ENCODE measurements around the gene CUL9.

The CUL9 gene

GRCh38 chr6:43219814-43220213, 37.8 kb downstream of the CUL9 start:
- no peak for DNase-seq (ENCODE audit: low read depth)
- H3K4me3 ChIP-seq (ENCODE audit: low read depth, low read length), result no peak overlapping the region
- TF ChIP-seq CTCF (conservative IDR thresholded peaks at IDR 0.05; ENCODE audit: low read depth, low read length), result no peak

GRCh38 chr6:43220439-43220951, 38.5 kb downstream of the CUL9 start:
- TF ChIP-seq CTCF (conservative IDR thresholded peaks at IDR 0.05; ENCODE audit: low read depth, low read length), result no peak
- no peak overlapping the region for H3K4me3 ChIP-seq (ENCODE audit: low read depth, low read length)
- no peak for DNase-seq (ENCODE audit: low read depth)

- TF ChIP-seq CTCF (conservative IDR thresholded peaks at IDR 0.05; ENCODE audit: low read depth, low read length), result no peak
- DNase-seq (ENCODE audit: low read depth), result no peak
- H3K4me3 ChIP-seq (ENCODE audit: low read depth, low read length), result no peak overlapping the region
These were observed 39.3 kb downstream of the CUL9 start for GRCh38 chr6:43221046-43221972.

- no peak for DNase-seq (ENCODE audit: low read depth)
- TF ChIP-seq CTCF (conservative IDR thresholded peaks at IDR 0.05; ENCODE audit: low read depth, low read length), result no peak
- no peak overlapping the region for H3K4me3 ChIP-seq (ENCODE audit: low read depth, low read length)
These were observed 40.5 kb downstream of the CUL9 start for GRCh38 chr6:43222418-43223059.

- DNase-seq (ENCODE audit: low read depth), result no peak
- no peak overlapping the region for H3K4me3 ChIP-seq (ENCODE audit: low read depth, low read length)
- TF ChIP-seq CTCF (conservative IDR thresholded peaks at IDR 0.05; ENCODE audit: low read depth, low read length), result no peak
These were observed 41.2 kb downstream of the CUL9 start for GRCh38 chr6:43223175-43223574.

- no peak for TF ChIP-seq CTCF (conservative IDR thresholded peaks at IDR 0.05; ENCODE audit: low read depth, low read length)
- H3K4me3 ChIP-seq (ENCODE audit: low read depth, low read length), result no peak overlapping the region
- no peak for DNase-seq (ENCODE audit: low read depth)
These were observed 44.3 kb downstream of the CUL9 start for GRCh38 chr6:43226192-43226851.
